Measurements from ENCODE around the gene MYO15A. TPM values are rescaled to one million over a fixed set of nuclear protein-coding genes. Genes with fewer than 3 reads are reported as not detected.

The MYO15A gene, protein sequence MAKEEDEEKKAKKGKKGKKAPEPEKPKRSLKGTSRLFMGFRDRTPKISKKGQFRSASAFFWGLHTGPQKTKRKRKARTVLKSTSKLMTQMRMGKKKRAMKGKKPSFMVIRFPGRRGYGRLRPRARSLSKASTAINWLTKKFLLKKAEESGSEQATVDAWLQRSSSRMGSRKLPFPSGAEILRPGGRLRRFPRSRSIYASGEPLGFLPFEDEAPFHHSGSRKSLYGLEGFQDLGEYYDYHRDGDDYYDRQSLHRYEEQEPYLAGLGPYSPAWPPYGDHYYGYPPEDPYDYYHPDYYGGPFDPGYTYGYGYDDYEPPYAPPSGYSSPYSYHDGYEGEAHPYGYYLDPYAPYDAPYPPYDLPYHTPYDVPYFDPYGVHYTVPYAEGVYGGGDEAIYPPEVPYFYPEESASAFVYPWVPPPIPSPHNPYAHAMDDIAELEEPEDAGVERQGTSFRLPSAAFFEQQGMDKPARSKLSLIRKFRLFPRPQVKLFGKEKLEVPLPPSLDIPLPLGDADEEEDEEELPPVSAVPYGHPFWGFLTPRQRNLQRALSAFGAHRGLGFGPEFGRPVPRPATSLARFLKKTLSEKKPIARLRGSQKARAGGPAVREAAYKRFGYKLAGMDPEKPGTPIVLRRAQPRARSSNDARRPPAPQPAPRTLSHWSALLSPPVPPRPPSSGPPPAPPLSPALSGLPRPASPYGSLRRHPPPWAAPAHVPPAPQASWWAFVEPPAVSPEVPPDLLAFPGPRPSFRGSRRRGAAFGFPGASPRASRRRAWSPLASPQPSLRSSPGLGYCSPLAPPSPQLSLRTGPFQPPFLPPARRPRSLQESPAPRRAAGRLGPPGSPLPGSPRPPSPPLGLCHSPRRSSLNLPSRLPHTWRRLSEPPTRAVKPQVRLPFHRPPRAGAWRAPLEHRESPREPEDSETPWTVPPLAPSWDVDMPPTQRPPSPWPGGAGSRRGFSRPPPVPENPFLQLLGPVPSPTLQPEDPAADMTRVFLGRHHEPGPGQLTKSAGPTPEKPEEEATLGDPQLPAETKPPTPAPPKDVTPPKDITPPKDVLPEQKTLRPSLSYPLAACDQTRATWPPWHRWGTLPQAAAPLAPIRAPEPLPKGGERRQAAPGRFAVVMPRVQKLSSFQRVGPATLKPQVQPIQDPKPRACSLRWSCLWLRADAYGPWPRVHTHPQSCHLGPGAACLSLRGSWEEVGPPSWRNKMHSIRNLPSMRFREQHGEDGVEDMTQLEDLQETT (N-terminal part only)
- total RNA-seq = under 1 TPM; 0.30 to 0.60 TPM

DNA sequence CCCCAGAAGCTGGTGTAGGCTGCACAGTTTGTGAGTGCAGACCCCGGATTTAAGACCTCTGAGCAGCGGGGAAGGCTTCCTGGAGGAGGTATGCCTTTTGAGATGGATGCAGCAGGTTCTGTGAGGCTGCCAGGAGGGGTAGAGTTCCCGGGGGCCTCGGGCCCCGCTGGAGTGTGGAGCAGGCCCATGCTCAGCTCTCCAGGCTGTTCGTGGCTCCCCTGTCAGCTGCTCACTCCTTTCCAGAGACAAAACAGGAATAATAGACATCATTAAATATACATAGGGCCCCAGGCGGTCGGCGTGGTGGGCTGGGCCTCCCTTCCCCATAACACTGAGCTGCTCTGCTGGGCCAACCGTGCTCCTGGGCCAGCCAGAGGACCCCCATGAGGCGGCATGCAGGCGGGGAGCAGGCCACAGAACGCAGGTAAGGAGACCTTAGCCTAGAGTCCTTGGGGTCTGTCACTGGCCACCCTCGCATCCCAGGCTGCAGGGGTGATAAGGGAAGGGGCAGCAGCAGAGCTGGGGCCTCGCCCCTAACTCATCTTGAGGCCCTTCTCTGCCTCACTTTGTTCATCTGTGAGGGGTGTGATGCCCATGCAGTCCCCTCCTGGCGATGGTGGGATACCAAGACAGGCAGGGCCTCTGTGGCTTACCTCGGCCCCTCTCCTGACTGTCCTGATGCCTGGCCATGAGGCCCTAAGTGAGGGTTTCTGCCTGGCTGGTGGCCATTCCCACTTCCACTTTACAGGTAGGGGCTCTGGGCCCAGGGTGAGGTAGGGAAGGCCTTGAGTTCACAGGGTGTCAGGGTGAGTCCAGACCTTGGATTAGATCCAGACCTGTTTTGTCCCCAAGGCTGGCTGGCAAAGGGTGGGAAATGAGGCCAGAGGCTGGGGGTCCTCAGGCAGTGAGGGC, at the start of gene MYO15A:
MYO15A (plus strand) TSS at position 356 of the 912 bp plus-strand sequence. CDS start 10,045 bp downstream, outside the sequence.
- Mint-ChIP-seq H3K36me3 (ENCODE audit: low read depth) (peaks cover 4% of the 10 kb centered on the region), H3K4me3 (no peak within 1 kb of the TSS), H3K4me1 (peaks cover under 1% of the 10 kb centered on the region), H3K27me3 (no peaks in the 10 kb centered on the region), H3K9me3 (no peaks in the 10 kb centered on the region), H3K27ac (no peak within 1 kb of the TSS)
- no peak for DNase-seq
- CTCF ChIA-PET = no interaction called here
- POLR2A ChIA-PET = interaction anchor here (0.5 kb wide), 1 partner anchor 286 kb away, joined by 3 read pairs; no protein-coding TSS in a partner anchor

- no peak for DNase-seq
- H3K9me3 Mint-ChIP-seq = no peaks in the 10 kb centered on the region
- ChIA-PET CTCF (interaction anchor here (1.4 kb wide), 1 partner anchor 24 kb away, joined by 3 read pairs; no protein-coding TSS in a partner anchor), POLR2A (interaction anchor here (1.4 kb wide), 1 partner anchor 9 kb away, joined by 3 read pairs; no protein-coding TSS in a partner anchor)
- H3K4me1 Mint-ChIP-seq = peaks cover 11% of the 10 kb centered on the region
- H3K27me3 Mint-ChIP-seq = no peaks in the 10 kb centered on the region
- no peak overlapping the region for H3K27ac Mint-ChIP-seq
- no peak overlapping the region for H3K4me3 Mint-ChIP-seq
- peaks cover 25% of the 10 kb centered on the region for H3K36me3 Mint-ChIP-seq (ENCODE audit: low read depth)
Measured at GRCh38 chr17:18059283-18059682, 49.3 kb upstream of the MYO15A start.

- Mint-ChIP-seq H3K4me1 (peaks cover 10% of the 10 kb centered on the region), H3K9me3 (no peaks in the 10 kb centered on the region), H3K27me3 (no peaks in the 10 kb centered on the region), H3K36me3 (ENCODE audit: low read depth) (peaks cover 12% of the 10 kb centered on the region), H3K4me3 (no peak overlapping the region), H3K27ac (no peak overlapping the region)
- ChIA-PET CTCF (no interaction called here), POLR2A (no interaction called here)
- DNase-seq = no peak
Measured at GRCh38 chr17:18064053-18064452, 44.5 kb upstream of the MYO15A start.

DNA sequence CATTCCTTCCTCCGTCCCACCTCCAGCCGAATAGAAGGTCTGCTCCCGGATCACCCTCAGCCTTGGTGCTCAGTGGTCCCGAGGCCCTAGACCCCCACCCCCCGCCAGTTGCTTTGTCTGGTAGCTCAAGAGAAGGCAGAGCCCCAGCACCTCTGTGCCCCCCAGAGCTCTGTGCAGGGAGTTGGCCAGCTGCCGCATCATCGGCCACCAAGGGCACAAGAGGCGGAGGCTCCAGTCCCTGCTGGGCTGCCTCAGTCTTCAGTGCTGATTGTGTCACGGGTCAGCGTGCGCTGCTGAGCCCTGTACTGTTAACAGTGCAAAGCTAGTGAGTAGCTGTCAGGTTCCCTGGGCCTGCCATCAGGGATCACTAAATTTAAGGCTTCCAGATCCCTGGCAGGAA, 43.0 kb upstream of the MYO15A start:
- H3K36me3 Mint-ChIP-seq (ENCODE audit: low read depth) = peaks cover 6% of the 10 kb centered on the region
- CTCF ChIA-PET = no interaction called here

DNA sequence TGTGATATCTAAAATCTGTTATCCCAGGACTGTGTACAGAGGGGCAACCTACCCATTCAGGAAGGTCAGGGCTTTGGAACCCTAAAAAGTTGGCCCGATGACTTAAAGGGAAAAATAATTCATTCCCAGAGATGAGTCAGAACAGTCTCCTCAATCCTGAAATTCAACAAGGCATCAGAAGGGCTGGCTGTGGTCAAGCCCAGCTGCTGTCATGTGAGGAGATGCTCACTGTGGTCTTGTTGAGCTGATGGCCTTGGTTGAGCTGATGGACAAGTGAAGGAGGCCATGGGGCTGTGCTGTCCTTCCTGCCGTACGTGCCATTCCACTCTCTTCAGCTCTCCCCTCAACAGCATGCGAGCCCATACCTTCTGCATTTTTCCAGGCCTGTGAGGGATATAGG, 41.7 kb upstream of the MYO15A start:
- Mint-ChIP-seq H3K4me3 (no peak overlapping the region), H3K4me1 (peaks cover 8% of the 10 kb centered on the region), H3K9me3 (no peaks in the 10 kb centered on the region), H3K36me3 (ENCODE audit: low read depth) (peaks cover 6% of the 10 kb centered on the region), H3K27ac (no peak overlapping the region), H3K27me3 (peaks cover 7% of the 10 kb centered on the region)
- ChIA-PET POLR2A (no interaction called here), CTCF (no interaction called here)
- DNase-seq = no peak

More for the DNA sequence above, 43.0 kb upstream of the MYO15A start:
- H3K9me3 Mint-ChIP-seq = no peaks in the 10 kb centered on the region
- H3K27me3 Mint-ChIP-seq = no peaks in the 10 kb centered on the region
- no peak overlapping the region for H3K4me3 Mint-ChIP-seq
- DNase-seq = no peak
- peaks cover 7% of the 10 kb centered on the region for H3K4me1 Mint-ChIP-seq
- POLR2A ChIA-PET = no interaction called here
- H3K27ac Mint-ChIP-seq = no peak overlapping the region

- Mint-ChIP-seq H3K36me3 (ENCODE audit: low read depth) (peaks cover 6% of the 10 kb centered on the region), H3K27me3 (peaks cover 8% of the 10 kb centered on the region), H3K9me3 (no peaks in the 10 kb centered on the region), H3K27ac (no peak overlapping the region), H3K4me3 (no peak overlapping the region), H3K4me1 (peaks cover 8% of the 10 kb centered on the region)
- POLR2A ChIA-PET = no interaction called here
- CTCF ChIA-PET = interaction anchor here (0.6 kb wide), 1 partner anchor 184 kb away, joined by 3 read pairs; no protein-coding TSS in a partner anchor
- no peak for DNase-seq
Measured at GRCh38 chr17:18069101-18069500, 39.5 kb upstream of the MYO15A start.

DNA sequence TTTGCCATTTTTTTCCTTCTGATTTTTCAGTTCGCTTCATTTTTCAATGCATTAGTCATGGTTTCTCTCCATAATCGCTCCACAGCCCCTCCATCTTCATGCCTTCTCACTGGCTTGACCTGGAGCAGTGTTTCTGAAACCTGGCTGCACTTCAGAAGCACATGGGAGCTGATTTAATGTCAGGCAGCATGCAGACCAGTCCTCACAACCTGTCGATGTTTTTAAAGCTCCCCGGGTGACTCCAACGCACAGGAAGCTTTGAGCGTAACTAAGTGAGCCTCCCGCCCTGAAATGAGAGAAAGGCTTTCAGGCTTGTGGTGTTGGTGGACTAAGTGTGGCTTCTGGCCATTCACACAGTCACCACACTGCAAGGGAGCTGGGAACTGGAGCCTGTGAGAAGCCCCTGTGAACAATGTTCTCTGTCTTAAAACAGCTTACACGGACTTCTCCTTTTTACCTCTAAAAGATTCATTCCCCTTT, 37.7 kb upstream of the MYO15A start:
- Mint-ChIP-seq H3K4me3 (no peak overlapping the region), H3K4me1 (peaks cover 8% of the 10 kb centered on the region), H3K9me3 (no peaks in the 10 kb centered on the region), H3K27ac (no peak overlapping the region), H3K36me3 (ENCODE audit: low read depth) (no peaks in the 10 kb centered on the region), H3K27me3 (peaks cover 13% of the 10 kb centered on the region)
- ChIA-PET POLR2A (interaction anchor here (0.7 kb wide), 1 partner anchor 21 kb away, joined by 3 read pairs; no protein-coding TSS in a partner anchor), CTCF (interaction anchor here (0.5 kb wide), 1 partner anchor 22 kb away, joined by 3 read pairs; no protein-coding TSS in a partner anchor)
- DNase-seq = no peak

GRCh38 chr17:18071751-18072150, 36.8 kb upstream of the MYO15A start:
- peaks cover 8% of the 10 kb centered on the region for H3K4me1 Mint-ChIP-seq
- no peak overlapping the region for H3K4me3 Mint-ChIP-seq
- CTCF ChIA-PET = interaction anchor here (0.7 kb wide), 1 partner anchor 29 kb away, joined by 3 read pairs; no protein-coding TSS in a partner anchor
- no peaks in the 10 kb centered on the region for H3K36me3 Mint-ChIP-seq (ENCODE audit: low read depth)
- peaks cover 16% of the 10 kb centered on the region for H3K27me3 Mint-ChIP-seq
- POLR2A ChIA-PET = no interaction called here
- DNase-seq = no peak
- H3K27ac Mint-ChIP-seq = no peak overlapping the region
- no peaks in the 10 kb centered on the region for H3K9me3 Mint-ChIP-seq

DNA sequence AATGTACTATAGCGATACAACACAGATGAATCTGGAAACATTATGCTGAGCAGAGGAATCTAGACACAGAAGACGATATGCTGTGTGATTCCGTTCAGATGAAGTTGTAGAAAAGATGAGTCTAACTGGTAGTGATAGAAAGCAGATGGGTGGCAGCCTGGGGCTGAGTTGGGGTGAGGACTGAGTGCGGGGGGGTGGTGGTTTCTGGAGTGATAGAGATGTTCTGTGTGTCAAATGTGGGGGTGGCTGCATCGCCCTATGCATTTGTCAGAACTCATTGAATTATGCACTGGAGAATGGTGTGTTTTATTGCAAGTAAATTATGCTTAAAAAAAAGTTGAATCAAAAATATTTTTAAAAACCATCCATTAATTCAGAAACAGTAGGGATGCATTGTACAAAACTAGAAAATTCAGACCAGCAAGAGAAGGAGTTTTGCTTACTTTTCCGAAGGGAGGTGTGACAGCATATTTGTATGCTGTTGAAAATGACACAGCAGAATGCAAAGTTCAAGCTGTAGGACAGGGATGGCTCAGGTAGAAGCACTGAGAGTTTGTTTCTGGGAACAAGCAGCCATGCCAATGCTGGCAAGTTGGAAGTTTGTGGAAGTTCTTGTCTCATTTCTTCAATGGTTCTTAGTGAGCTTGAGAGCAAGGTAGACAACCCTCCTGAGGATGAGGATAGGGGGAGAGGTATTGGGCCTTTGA, 33.8 kb upstream of the MYO15A start:
- ChIA-PET POLR2A (no interaction called here), CTCF (no interaction called here)
- H3K36me3 Mint-ChIP-seq (ENCODE audit: low read depth) = no peaks in the 10 kb centered on the region
- no peaks in the 10 kb centered on the region for H3K9me3 Mint-ChIP-seq
- H3K27ac Mint-ChIP-seq = no peak overlapping the region
- H3K4me3 Mint-ChIP-seq = no peak overlapping the region
- H3K4me1 Mint-ChIP-seq = peaks cover 8% of the 10 kb centered on the region
- H3K27me3 Mint-ChIP-seq = peaks cover 22% of the 10 kb centered on the region
- no peak for DNase-seq

- no peak for DNase-seq
- H3K9me3 Mint-ChIP-seq = no peaks in the 10 kb centered on the region
- H3K4me1 Mint-ChIP-seq = peaks cover 1% of the 10 kb centered on the region
- H3K27ac Mint-ChIP-seq = no peak overlapping the region
- ChIA-PET POLR2A (no interaction called here), CTCF (no interaction called here)
- H3K27me3 Mint-ChIP-seq = peaks cover 16% of the 10 kb centered on the region
- no peaks in the 10 kb centered on the region for H3K36me3 Mint-ChIP-seq (ENCODE audit: low read depth)
- H3K4me3 Mint-ChIP-seq = no peak overlapping the region
Measured at GRCh38 chr17:18076936-18077335, 31.6 kb upstream of the MYO15A start.

DNA sequence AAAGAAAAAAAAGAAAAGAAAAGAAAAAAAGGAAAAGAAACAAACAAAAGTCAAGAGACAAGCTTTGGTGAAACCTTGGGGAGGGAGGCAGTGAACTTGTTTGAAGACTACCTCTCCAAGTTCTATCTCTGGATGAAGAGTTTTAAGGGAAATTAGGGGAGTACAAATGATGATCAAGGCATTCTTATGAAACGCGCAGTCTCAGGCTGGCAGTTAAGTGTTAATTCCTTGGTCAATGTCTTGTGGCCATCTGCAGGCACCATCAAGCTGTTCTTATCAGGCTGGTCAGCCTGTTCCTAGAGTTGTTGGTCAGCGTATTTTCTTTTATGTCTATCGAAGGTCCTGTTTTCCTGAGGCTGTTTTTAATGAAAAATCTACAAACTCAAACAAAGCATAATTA, 29.0 kb upstream of the MYO15A start:
- POLR2A ChIA-PET = no interaction called here
- Mint-ChIP-seq H3K4me3 (no peak overlapping the region), H3K27me3 (peaks cover 15% of the 10 kb centered on the region), H3K9me3 (no peaks in the 10 kb centered on the region), H3K36me3 (ENCODE audit: low read depth) (no peaks in the 10 kb centered on the region), H3K4me1 (peaks cover 1% of the 10 kb centered on the region), H3K27ac (no peak overlapping the region)
- no peak for DNase-seq
- CTCF ChIA-PET = no interaction called here

Measured in activated CD4-positive, alpha-beta memory T cell treated with anti-CD3 and anti-CD28 coated beads, Interleukin-2, amount 10 ng/mL, durations not matched to agents 7 days and 5 days (primary cell).